ENCODE data around the gene CSNK1D. TPM values are rescaled to one million over a fixed set of nuclear protein-coding genes. Genes with fewer than 3 reads are reported as not detected.

The CSNK1D gene
- total and polyA plus RNA-seq, 3 donors from 2014 or later, result 137 to 179 (median 178) TPM

GRCh38 chr17:82295472-82295814 is 21.9 kb upstream of the CSNK1D start:
- Histone ChIP-seq H3K4me1 (peaks cover 33% of the 10 kb centered on the region), H3K27ac (no peak overlapping the region), H3K27me3 (no peaks in the 10 kb centered on the region), H3K9me3 (no peaks in the 10 kb centered on the region), H3K36me3 (ENCODE audit: low read depth, missing control alignments) (no peaks in the 10 kb centered on the region), H3K4me3 (no peak overlapping the region)
- intact Hi-C loops (cut with DNase I; ENCODE audit: low total_unique reads), result loop anchor here (10.0 kb wide), 1 partner anchor 51 kb away; no protein-coding TSS in a partner anchor
- TF ChIP-seq POLR2A (IDR thresholded peaks at IDR 0.05) (no peak), CTCF (IDR thresholded peaks at IDR 0.05) (no peak)
- WGBS, 2 donors, result 67 to 81% methylated on average over 4 of the region's 4 CpGs
- DNase-seq, result no peak

- intact Hi-C loops (cut with DNase I; ENCODE audit: low total_unique reads), result loop anchor here (10.0 kb wide), 1 partner anchor 49 kb away; no protein-coding TSS in a partner anchor
- no peaks in the 10 kb centered on the region for H3K27me3 ChIP-seq
- TF ChIP-seq CTCF (IDR thresholded peaks at IDR 0.05) (no peak), POLR2A (IDR thresholded peaks at IDR 0.05) (no peak)
- H3K9me3 ChIP-seq, result no peaks in the 10 kb centered on the region
- no peak for DNase-seq
- H3K4me1 ChIP-seq, result peaks cover 33% of the 10 kb centered on the region
- 72 to 74% methylated on average over 15 of the region's 15 CpGs for WGBS, 2 donors
- H3K4me3 ChIP-seq, result no peak overlapping the region
- peak overlapping the region; percentile 3 to 80 for H3K27ac ChIP-seq
- no peaks in the 10 kb centered on the region for H3K36me3 ChIP-seq (ENCODE audit: low read depth, missing control alignments)
Measured at GRCh38 chr17:82294064-82294773, 20.7 kb upstream of the CSNK1D start.

GRCh38 chr17:82292251-82293154 is 19.0 kb upstream of the CSNK1D start:
- intact Hi-C loops (cut with DNase I; ENCODE audit: low total_unique reads), result loop anchor here (10.0 kb wide), 1 partner anchor 48 kb away; no protein-coding TSS in a partner anchor
- Histone ChIP-seq H3K36me3 (ENCODE audit: low read depth, missing control alignments) (no peaks in the 10 kb centered on the region), H3K27ac (peak overlapping the region; percentile 97 to 99), H3K4me3 (peak overlapping the region; percentile 83 to 84), H3K27me3 (no peaks in the 10 kb centered on the region), H3K4me1 (peaks cover 21% of the 10 kb centered on the region), H3K9me3 (no peaks in the 10 kb centered on the region)
- WGBS, 2 donors, result 4 to 8% methylated on average over 16 to 52 of the region's 86 CpGs
- TF ChIP-seq CTCF (IDR thresholded peaks at IDR 0.05) (no peak), POLR2A (IDR thresholded peaks at IDR 0.05) (peak; percentile 91)
- peak; percentile 98 for DNase-seq

- no peaks in the 10 kb centered on the region for H3K9me3 ChIP-seq
- H3K36me3 ChIP-seq (ENCODE audit: low read depth, missing control alignments), result no peaks in the 10 kb centered on the region
- no peak for DNase-seq
- TF ChIP-seq CTCF (IDR thresholded peaks at IDR 0.05), result no peak
- TF ChIP-seq POLR2A (IDR thresholded peaks at IDR 0.05), result no peak
- H3K4me3 ChIP-seq, result peak overlapping the region; percentile 83 to 84
- H3K27me3 ChIP-seq, result no peaks in the 10 kb centered on the region
- H3K27ac ChIP-seq, result peak overlapping the region in 1 of 2 donors; percentile 97
- 60 to 65% methylated on average over 19 of the region's 19 CpGs for WGBS, 2 donors
- intact Hi-C loops (cut with DNase I; ENCODE audit: low total_unique reads), result loop anchor here (10.0 kb wide), 1 partner anchor 47 kb away; no protein-coding TSS in a partner anchor
- H3K4me1 ChIP-seq, result peaks cover 14% of the 10 kb centered on the region
Measured at GRCh38 chr17:82291582-82292250, 18.2 kb upstream of the CSNK1D start.

Data from testis (tissue), 3 donors.